ENCODE data around the gene CLEC4E.
"Not testable (repeated sequence)": the region's sequence is repeated elsewhere in the genome, so short reads cannot be mapped to it uniquely, and the experiment has no call there.

Gene CLEC4E

GRCh38 chr12:8501720-8502119, 39.0 kb downstream of the CLEC4E start:
- peak overlapping the region; percentile 11 to 38 for H3K4me3 ChIP-seq (ENCODE audit: low read depth in 1 of 2, low read length in 1 of 2)
- peaks cover 53 to 54% of the 10 kb centered on the region in 2 experiments for H3K4me1 ChIP-seq (ENCODE audit: control insufficient read depth in 1 of 2, insufficient read depth in 1 of 2, low read depth in 1 of 2, low read length in 1 of 2)
- H3K27me3 ChIP-seq = no peaks in the 10 kb centered on the region
- H3K27ac ChIP-seq = peak overlapping the region; percentile 76
- no peak for TF ChIP-seq CTCF (IDR thresholded peaks at IDR 0.05)
- H3K36me3 ChIP-seq = no peaks in the 10 kb centered on the region
- H3K9me3 ChIP-seq = no peaks in the 10 kb centered on the region

- no peaks in the 10 kb centered on the region for H3K9me3 ChIP-seq
- H3K27me3 ChIP-seq = no peaks in the 10 kb centered on the region
- TF ChIP-seq CTCF (IDR thresholded peaks at IDR 0.05) = peak; percentile 39
- no peak overlapping the region for H3K4me3 ChIP-seq (ENCODE audit: low read depth in 1 of 2, low read length in 1 of 2)
- H3K4me1 ChIP-seq (ENCODE audit: control insufficient read depth in 1 of 2, insufficient read depth in 1 of 2, low read depth in 1 of 2, low read length in 1 of 2) = peaks cover 73 to 74% of the 10 kb centered on the region in 2 experiments
- no peaks in the 10 kb centered on the region for H3K36me3 ChIP-seq
- peak overlapping the region; percentile 76 for H3K27ac ChIP-seq
Measured at GRCh38 chr12:8499616-8500015, 41.1 kb downstream of the CLEC4E start.

- not testable (repeated sequence) for H3K9me3 ChIP-seq; H3K36me3 ChIP-seq; H3K27me3 ChIP-seq; H3K27ac ChIP-seq; H3K4me3 ChIP-seq (ENCODE audit: low read depth in 1 of 2, low read length in 1 of 2)
- peaks cover 77 to 79% of the 10 kb centered on the region in 2 experiments for H3K4me1 ChIP-seq (ENCODE audit: control insufficient read depth in 1 of 2, insufficient read depth in 1 of 2, low read depth in 1 of 2, low read length in 1 of 2)
Measured at GRCh38 chr12:8496074-8496473, 44.6 kb downstream of the CLEC4E start.

- not testable (repeated sequence) for H3K27ac ChIP-seq; H3K4me3 ChIP-seq (ENCODE audit: low read depth in 1 of 2, low read length in 1 of 2); H3K27me3 ChIP-seq; H3K36me3 ChIP-seq; H3K9me3 ChIP-seq
- H3K4me1 ChIP-seq (ENCODE audit: control insufficient read depth in 1 of 2, insufficient read depth in 1 of 2, low read depth in 1 of 2, low read length in 1 of 2) = peaks cover 77 to 79% of the 10 kb centered on the region in 2 experiments
Measured at GRCh38 chr12:8495671-8496070, 45.0 kb downstream of the CLEC4E start.

- Histone ChIP-seq H3K4me1 (ENCODE audit: control insufficient read depth in 1 of 2, insufficient read depth in 1 of 2, low read depth in 1 of 2, low read length in 1 of 2) (peaks cover 67% of the 10 kb centered on the region in 2 experiments), H3K27me3 (no peaks in the 10 kb centered on the region), H3K27ac (peak overlapping the region; percentile 83)
Measured at GRCh38 chr12:8493084-8493483, 47.6 kb downstream of the CLEC4E start.

GRCh38 chr12:8491646-8492530, 48.8 kb downstream of the CLEC4E start:
- TF ChIP-seq CTCF (IDR thresholded peaks at IDR 0.05) = no peak
- Histone ChIP-seq H3K4me1 (ENCODE audit: control insufficient read depth in 1 of 2, insufficient read depth in 1 of 2, low read depth in 1 of 2, low read length in 1 of 2) (peaks cover 67% of the 10 kb centered on the region in 2 experiments), H3K27me3 (peaks cover 7% of the 10 kb centered on the region), H3K36me3 (no peaks in the 10 kb centered on the region), H3K4me3 (ENCODE audit: low read depth in 1 of 2, low read length in 1 of 2) (peak overlapping the region in 1 of 2 experiments; percentile 45), H3K9me3 (no peaks in the 10 kb centered on the region), H3K27ac (peak overlapping the region; percentile 83)

More at GRCh38 chr12:8493084-8493483, 47.6 kb downstream of the CLEC4E start:
- Histone ChIP-seq H3K9me3 (no peaks in the 10 kb centered on the region), H3K4me3 (ENCODE audit: low read depth in 1 of 2, low read length in 1 of 2) (peak overlapping the region in 1 of 2 experiments; percentile 45), H3K36me3 (no peaks in the 10 kb centered on the region)
- TF ChIP-seq CTCF (IDR thresholded peaks at IDR 0.05) = no peak
